Activated CD4-positive, CD25-positive, alpha-beta regulatory T cell treated with anti-CD3 and anti-CD28 coated beads, Interleukin-2, amount 50 U/mL, for 24 hours (primary cell): Measurements from ENCODE around the gene MAB21L4.

Experiments used
- ATAC-seq, 2 donors: fragments of 150-1000 bp; cut with Tn5 transposase; one replicate each; pipeline ENCODE4 v1.10.0; 2021; ENCODE audit warnings: mild to moderate bottlenecking in 1 of 2, moderate library complexity in 1 of 2

Gene MAB21L4

DNA sequence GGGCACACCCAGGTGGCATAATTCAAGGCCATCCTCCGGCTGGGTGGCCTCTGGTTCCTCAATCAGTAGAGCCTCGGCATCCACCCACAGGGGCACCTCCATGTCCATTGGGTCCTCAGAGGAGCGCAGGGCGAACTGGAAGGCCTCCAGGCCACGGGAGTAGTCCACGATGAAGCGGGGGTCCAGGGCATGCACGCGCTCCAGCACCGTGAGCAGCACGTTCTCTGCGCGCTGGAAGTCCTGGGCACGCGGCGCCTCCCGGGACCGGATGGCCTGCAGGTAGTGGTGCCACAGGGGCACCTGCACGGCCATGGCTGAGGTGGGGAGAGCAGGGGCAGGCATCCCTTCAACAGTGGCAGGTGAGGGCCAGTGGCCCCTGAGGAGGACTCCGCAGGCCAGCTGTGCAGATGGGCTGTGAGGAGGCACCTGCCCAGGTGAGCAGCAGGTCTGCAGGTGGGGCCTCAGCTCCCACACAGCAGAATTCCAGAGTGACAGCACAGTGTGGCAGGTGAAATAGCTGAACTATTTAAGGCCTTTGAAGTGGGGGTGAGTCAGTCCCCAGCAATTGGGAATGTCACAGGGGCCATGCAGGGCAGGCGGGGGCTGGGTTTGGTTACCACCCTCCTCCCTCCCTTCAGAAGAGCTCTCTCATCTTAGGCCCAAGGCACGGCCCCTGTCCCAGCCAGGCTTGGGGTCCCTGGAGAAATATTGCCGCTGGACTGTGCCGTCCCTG is at the start of gene MAB21L4:
TSS of gene MAB21L4 (minus strand) at position 501 of the 733 bp plus-strand sequence. CDS start at position 342, 159 bp downstream.
- ATAC-seq: no peak

GRCh38 chr2:240936106-240936505 is 40.1 kb upstream of the MAB21L4 start:
- ATAC-seq: no peak

GRCh38 chr2:240935103-240935876 is 39.3 kb upstream of the MAB21L4 start:
- ATAC-seq: no peak

DNA sequence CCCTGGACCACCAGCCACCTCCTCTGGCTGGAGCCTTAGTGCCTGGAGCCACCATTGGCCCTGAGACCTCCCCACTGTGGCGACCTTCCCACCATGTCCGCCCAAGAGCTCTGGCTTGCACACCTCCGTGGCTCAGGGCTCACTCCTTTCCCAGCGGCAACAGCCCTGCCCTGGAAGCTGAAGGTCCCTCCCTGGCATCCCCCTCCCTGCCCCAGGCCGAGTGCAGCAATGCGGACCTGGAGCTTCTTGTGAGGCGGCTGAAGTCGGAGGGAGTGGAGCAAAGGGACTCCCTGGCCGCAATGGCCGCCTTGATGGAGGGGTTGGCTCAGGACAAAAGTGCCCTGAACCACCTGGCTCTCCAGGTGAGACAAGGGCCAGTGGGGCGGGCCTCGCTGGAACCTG is 38.7 kb upstream of the MAB21L4 start:
- no peak for ATAC-seq

GRCh38 chr2:240933966-240934700 is 38.2 kb upstream of the MAB21L4 start:
- ATAC-seq: no peak

DNA sequence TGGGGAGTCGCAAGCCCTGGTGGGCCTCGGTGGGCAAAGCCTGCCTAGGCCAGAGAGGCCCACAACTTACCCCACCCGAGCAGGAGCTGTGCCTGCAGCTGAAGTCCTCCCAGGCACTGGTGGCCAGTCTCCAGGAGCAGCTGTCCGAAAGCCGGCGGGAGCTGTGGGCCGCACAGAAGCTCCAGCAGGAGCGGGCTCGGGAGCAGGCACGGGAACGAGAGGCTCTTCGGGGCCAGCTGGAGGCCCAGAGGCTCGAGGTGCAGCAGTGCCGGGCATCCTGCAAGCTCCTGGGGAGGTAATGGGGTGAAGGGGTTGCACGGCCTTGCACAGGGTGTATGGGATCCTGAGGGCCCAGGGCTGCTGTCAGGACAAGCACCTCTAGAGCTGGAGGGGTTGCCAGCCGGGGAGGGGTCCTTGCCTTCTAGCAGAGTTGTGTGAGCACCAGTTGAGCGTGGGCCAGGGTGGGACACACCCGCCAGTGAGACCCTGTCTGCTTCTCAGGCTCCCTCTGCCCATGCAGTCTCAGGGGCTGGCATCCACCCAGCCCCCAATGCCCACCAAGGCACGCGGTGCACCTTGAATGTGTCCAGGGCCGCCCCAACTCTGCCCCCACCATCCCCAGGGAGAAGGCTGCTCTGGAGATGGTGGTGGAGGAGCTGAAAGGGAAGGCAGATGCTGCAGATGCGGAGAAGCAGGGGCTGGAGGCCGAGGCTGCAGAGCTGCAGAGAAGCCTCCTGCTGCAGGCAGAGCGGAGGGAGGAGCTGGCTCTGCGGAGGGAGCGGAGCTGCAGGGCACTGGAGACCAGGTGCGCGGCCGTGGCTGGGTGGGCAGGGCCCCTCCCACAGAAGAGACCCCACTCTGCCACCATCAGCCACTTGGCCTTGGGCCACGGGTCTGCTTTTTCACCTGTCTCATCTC is 37.4 kb upstream of the MAB21L4 start:
- no peak for ATAC-seq

DNA sequence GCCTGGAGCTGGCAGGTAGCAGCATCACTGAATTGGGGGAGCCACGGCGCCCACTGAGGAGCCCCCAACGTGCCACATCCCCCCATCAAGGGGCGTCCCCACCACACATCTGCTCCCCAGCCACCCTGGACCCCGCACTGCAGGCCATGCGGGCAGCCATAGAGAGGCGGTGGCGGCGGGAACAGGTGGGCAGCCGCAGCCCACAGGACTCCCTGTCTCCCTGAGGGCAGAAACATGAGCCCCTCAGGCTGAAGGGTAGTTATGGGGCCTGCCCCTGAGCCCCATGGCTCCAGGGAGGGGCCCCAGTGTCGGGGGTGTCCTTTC is 36.7 kb upstream of the MAB21L4 start:
- ATAC-seq: no peak

GRCh38 chr2:240932001-240932723 is 36.2 kb upstream of the MAB21L4 start:
- ATAC-seq: no peak

DNA sequence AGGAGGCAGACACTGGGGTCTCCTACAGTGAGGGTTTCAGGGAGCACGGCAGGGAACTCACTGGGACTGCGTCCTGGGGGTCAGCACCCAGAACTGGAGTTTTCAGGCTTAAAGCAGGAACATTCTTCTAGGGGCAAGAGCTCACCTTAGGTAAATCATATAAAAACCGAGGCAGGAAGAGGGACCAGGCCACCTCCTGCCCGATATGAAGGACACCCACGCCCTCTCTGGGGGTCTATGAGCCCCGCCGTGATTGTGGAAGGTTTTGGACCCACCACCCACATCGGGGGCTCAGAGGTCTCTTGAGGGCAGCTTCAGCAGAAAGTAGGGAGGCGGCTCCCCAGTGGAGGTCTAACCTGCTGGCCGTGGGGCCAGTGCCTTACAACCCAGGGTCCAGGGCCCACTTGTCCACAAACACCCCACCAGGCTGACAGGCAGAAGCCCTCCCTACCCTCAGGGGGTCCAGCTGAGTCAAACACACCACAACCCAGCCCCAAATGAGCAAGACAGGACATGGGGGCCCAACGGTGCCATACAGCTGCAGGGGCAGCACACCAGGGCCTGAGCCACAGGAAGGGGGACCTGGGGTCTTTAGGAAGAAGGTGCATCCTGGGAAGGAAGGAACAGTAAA is 35.5 kb upstream of the MAB21L4 start:
- ATAC-seq: no peak

DNA sequence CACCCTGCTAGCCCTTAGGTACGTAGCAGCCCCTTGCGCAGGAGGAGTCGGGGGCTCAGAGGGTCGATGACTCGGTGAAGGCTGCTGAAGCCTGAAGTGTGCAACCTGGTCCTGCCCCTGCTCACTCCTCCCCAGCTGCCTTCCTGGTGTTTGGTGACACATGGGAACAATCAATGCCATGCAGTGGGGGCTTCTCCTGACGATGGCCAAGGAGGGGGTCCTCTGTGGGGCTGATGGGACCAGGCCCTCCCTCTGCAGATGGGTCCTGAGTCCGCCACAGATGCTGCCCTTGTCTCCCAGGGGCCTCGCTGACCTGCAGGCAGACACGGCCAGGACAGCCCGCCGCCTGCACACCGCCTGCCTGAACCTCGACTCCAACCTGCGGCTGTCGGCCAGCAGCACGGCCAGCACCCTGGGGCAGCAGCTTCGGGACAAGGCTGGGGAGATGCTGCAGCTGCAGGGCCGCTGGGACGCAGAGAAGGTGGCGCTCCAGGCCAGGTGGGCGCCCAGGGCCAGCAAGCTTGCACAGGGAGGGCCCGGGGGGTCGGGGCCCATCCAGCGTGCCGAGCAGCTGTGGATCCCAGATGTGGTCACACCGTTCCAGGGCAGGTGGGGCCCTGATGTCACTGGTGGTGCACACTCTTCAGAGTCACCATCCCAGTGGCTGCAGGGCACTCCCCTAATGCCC is 34.8 kb upstream of the MAB21L4 start:
- no peak for ATAC-seq

DNA sequence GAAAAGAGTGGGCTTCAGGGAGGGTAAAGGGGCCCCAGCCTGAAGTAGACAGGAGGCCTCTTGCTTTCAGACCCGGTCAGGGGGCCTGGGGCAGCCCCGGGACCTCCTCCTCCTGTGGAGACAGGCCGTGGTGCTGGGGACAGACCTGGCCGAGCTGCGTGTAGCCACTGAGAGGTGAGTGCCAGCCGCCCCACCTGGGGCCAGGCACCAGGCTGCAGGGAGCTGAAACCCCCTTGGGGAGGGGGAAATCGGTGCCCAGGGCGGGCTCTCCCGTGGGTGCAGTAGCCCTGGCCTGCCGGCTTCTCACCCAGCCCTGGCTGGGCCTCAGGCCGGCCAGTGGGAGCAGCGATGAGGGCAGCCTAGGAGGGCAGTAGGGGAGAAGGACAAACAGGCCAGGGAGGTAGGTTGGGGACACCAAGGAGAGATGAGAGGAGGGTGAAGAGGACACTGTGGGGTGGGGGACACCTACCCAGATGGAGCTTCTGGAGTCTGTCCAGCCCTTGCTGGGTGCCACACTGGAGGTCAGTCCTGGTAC is 34.2 kb upstream of the MAB21L4 start:
- no peak for ATAC-seq

GRCh38 chr2:240929364-240930095 is 33.6 kb upstream of the MAB21L4 start:
- ATAC-seq: no peak

- ATAC-seq: no peak
Observed at GRCh38 chr2:240928476-240929363, 32.8 kb upstream of the MAB21L4 start.

DNA sequence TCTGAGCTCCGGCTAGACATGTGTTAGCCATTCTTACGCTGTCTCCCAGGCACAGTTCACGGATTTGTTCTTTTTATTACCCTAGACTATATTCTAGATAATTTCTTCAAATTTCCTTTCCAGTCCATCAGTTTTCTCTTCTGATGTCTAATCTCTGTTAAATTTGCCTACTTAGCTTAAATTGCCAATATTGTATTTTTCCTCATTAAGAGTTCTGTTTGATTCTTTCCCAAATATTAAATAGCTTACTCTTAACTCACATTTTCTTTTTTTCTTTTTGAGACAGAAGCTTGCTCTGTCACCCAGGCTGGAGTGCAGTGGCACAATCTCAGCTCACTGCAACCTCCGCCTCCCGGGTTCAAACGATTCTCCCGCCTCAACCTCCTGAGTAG is 31.4 kb upstream of the MAB21L4 start:
- ATAC-seq: no peak

DNA sequence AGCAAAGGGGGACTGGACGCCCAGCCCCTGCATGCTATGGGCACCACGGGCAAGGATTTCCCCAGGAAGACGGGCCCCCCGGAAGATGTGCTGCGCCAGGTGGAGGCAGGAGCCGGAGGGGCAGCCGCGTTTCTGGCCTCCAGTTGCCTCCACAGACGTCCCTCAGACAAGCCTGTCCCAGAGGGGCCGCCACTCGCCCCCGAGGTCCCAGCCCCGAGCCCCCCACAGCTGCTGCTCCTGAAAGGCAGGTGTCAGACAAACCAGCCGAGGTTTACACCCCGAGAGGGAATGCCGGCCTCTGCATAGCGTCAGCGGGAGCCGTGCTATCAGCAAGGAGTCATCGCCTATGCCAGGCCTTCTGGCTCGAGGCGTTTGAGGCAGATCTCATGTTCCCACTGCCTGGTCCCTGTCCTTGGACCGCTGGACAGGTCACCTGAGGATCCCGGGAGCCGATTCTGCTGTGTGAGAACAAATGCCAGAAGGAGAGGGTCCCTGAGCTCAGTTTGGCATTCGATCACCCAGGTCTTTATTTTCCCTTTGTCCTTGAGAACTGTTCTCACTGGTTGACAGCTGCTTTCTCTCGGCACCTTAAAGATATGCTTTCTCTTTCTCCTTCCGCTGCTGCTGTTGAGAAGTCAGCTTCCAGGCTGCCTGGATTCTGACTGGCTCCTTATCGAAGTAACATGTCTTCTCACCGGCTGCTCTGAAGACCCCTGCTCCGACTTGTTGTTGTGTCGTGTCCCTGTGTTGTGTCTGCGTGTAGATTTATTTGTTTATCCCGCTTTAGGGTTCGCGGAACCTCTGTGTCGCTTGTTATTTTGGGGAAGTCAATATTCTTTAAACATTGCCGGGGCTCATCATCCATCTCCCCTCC is 30.8 kb upstream of the MAB21L4 start:
- ATAC-seq: no peak

- no peak for ATAC-seq
Observed at GRCh38 chr2:240925568-240926515, 29.9 kb upstream of the MAB21L4 start.
